HCEC 1CT (cell line): Measurements from ENCODE around the gene SUB1.
"Not testable (repeated sequence)": the region's sequence is repeated elsewhere in the genome, so short reads cannot be mapped to it uniquely, and the experiment has no call there.

Source experiments
- DNase-seq: peaks from one replicate; pipeline ENCODE4 v3.0.0-alpha.2; 2017

SUB1 gene

DNA sequence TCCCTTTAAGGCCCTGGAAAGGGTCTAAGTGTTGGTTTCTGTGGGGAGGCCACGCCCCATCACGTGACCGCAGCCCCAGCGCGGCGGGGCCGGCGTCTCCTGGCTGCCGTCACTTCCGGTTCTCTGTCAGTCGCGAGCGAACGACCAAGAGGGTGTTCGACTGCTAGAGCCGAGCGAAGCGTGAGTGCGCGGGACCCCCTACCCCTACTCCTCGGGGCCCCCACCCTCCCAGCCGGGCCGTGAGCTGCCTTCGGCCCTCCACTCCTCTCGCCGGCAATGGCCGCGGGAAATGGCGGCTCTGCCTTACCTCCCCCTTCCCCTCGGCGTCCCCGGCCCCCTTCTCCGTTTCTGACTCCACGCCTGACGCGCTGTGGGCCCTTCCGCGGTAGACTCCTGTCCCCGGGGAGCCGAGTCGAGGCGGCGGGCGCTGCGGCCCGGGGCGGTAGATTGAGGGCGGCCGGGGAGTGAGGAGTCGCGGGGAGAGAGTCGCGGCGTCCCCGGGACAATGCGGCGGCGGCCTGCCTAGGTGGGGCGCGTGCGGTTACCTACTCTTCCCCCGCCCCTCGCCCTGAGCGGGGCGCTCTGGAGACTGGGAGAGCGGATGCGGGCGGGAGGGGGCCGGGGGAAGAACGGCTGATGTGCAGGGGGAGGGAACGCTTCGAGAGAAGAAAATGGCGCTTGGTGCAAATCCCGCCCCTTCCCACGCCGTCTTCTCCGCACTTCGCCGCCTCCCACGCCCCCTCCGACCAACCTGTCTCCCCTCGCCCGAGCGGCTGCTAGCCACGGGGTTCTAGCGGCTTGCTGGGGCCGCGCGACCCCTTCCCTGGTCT is at the start of gene SUB1:
Gene SUB1 (plus strand): TSS at position 112 of the 830 bp plus-strand sequence. CDS start 2,956 bp downstream, outside the sequence.
- DNase-seq, result peak; percentile 85

DNA sequence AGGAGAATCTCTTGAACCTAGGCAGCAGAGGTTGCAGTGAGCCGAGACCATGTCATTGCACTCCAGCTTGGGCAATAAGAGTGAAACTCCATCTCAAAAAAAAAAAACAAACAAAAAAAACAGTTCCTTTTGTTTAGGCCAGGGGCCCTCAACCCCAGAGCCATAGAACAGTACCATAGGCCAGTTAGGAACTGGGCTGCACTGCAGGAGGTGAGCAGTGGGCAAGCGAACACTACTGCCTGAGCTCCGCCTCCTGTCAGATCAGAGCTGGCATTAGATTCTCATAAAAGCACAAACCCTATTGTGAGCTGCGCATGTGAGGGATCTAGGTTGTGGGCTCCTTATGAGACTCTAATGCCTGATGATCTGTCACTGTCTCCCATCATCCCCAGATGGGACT is 49.1 kb upstream of the SUB1 start:
- DNase-seq, result no peak

DNA sequence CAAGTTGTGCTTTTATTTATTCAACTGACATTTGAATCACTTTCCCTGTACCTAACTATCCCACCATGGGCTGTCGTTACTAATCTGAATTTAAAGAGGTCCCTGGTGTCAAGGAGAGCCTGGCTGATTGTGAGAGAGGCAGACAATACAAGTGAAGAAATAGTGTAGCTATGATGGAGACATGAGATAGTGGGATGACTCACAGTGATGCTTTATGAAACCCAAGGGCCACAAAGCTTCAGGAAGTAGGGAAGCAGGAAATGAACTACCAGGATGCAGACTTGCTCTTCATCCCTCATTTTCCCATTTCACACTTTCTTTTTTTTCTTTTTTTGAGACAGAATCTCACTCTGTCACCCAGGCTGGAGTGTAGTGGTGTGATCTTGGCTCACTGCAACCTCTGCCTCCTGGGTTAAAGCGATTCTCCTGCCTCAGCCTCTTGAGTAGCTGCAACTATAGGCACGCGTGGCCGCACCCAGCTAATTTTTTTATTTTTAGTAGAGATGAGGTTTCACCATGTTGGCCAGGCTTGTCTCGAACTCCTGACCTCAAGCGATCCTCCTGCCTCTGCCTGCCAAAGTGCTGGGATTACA is 47.8 kb upstream of the SUB1 start:
- DNase-seq, result peak; percentile 89

DNA sequence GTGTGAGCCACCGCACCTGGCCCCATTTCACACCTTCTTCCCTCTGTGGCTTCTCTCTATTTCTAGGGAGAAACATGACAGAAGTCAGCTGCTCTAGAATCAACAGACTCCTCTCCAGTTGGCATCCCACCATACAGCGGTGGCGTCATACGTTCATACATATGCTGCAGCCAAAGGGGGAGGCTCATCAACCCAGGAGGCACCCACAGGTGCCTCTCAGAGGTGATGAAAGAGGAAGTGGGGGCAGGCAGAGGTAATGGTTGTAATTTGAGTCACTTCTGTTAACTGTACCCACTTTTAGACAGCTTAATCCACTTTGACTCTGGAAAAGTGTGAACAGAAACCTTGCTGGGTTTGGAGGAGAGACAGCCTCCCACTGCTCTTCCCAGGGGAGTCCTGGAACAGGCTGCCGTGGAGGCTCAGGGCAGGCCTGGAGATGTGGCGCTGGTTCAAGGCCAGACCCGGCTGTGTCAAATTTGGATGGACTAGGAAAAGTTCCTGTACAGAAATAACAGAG is 47.3 kb upstream of the SUB1 start:
- no peak for DNase-seq

DNA sequence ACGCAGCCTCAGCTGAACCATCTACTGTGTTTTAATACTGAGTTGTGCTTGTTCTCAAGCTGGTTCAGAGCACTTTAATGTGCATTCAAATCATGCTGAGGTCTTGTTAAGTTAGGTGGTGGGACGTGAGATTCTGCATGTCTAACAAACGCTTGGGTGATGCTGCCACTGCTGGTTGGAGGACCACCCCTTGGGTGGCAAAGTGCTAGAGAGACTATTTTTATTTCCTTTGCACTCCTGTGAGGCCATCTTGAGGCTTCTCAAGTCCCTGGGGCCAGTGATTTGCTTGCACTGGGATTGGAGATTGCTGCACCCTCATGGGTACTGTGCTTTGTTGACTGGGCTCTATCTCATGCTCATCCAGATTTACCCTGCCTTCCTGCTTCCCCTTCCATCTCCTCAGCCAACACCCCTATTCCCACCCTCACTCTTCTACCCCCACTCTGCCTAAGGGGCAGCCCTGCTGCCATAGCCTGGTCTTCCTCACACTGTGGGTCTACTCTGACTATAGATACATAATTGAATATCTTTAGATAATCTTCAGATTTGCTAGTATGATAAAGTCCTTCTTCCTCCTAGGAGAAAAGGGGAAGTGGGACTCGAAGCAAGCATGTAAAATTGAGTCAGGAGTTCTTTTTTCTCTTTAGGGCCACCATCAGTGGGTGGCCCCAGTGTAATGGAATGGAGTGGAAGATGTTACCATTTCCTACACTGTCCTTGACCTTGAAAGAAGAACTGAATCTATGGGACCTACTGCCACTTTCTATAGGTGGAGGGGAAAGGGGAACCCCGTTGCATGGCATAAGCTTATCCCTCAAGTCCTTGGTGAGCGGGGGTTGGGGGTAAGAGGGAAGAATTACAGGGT is 45.1 kb upstream of the SUB1 start:
- DNase-seq, result no peak

DNA sequence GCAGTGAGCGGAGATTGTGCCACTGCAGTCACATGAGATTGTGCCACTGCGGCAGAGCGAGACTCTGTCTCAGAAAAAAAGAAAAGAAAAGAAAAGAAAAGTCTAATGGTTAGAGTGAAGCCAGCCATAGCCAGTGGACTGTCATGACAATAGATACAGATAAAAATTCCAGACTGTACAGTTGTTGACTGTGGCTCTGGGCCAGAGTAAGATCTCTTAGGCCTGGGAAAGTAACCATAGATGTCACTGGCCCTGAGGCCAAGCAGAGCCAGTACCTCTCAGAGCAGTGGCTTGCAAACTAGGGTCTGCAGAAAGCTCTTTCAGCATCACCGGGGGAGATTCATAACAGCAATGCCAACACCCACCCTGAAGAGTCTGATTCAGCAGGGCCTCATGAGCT is 44.1 kb upstream of the SUB1 start:
- DNase-seq, result no peak

DNA sequence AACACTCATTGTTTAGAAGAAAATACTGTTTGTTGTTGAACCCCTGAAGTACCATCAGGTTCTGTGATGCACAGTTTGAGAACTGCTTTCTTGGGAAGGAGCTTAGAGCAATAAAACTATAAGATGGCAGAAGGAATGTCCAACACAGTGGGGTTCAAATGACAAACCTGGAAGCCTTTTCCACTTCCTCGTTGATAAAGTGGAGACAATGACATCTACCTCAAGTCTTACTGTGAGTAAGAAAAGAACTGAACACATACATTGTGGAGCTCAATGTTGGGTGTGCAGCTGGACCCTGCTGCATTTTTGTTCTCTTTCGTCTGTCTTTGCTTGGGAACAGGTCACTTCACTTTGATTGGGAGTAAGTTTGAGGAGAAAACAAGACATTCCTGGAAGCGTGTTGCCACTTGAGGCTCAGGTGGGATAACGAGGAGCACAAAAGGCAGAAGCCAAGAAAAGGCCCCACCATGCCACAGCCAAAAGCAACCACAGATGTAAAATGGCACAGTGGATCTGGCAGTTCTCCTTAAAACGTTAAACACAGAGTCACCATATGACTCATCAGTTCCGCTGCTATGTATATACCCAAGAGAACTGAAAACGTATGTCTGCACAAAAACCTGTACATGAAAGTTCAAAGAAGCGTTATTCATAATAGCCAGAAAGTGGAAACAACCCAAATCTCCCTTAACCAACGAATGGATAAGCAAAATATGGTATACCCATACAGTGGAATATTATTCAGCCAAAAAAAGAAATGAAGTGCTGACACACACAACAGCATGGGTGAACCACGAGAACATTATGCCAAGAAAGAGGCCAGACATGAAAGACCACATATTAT is 42.9 kb upstream of the SUB1 start:
- peak; percentile 65 for DNase-seq

DNA sequence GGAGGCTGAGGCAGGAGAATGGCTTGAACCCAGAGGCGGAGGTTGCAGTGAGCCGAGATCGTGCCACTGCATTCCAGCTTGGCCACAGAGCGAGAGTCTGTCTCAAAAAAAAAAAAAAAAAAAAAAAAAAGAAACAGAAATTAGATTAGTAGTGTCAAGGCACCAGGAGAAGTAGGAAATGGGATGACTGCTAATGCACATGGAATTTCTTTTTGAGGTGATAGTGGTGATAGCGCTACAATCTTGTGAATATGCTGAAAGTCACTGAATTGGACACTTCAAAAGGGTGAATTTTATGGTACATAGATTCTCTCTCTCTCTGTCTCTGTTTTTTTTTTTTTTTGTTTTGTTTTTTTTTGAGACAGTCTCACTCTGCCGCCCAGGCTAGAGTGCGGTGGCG is 42.1 kb upstream of the SUB1 start:
- no peak for DNase-seq

DNA sequence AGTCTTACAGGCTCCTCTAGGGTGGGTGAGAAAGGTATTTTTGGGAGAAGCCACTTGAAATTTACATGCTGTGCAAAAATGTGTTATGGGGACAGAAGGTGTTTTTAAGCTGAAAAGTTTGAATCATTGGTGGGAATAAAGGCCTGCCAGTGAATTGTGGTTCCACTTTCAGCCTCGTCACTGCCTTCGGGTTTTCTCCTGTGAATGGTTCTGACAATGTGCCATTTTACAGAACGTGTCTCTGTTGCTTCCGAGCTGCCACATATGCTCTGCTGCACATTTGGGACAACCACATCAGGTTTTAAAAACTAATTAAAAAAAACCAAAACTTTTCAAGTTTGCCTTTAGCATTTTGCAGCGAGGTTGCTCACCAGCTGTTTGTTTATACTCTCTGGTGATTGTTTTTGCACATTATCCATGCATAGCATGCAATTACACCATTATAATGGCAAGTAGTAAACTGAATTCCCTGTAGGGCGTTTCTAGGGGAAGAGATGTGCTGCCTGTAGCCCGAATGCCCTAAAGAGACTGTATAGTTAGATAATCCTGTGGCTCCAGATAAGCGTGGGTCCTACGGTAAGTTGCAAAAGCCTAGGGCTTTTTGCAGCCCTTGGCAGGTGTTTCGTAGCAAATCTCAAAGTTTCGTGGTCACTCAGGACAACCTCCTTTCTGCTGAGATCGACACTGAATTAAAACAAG is 40.1 kb upstream of the SUB1 start:
- DNase-seq, result no peak

DNA sequence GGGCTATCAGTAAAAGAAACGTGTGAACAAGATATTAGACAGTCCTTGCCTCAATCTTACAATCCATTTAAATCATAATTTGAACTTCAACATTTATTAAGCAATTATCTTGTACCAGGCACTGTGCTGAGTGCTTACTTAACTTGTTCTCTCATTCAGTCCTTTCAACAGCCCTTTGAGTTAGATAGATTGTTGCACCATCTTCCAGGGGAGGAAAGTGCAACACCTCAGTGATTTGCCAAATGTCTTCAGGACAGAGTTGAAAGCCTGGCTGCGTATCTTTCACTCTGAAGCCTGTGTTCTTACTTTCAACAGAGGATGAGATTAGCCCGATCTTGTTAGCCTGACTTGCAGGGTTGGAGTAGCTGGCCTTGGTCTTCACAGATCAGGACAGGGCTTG is 34.2 kb upstream of the SUB1 start:
- DNase-seq, result no peak

DNA sequence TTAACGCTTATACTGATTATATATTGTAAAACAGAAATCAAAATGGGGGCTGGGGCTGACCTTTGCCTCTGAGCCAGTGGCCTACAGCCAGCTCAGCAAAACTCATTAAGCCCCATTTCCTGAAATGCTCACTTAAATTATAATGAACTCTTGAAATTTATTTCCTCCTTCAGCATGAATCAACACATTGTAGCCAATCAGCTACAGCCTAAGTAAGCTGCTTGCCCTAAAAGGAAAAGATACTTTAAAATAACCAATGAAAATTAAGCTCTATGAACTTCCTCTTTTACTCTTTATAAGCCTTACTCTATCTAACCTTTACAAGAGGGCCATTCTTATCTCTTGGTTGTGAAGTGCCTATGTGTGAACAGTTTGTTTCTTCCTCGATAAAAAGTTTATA is 33.5 kb upstream of the SUB1 start:
- DNase-seq, result no peak

DNA sequence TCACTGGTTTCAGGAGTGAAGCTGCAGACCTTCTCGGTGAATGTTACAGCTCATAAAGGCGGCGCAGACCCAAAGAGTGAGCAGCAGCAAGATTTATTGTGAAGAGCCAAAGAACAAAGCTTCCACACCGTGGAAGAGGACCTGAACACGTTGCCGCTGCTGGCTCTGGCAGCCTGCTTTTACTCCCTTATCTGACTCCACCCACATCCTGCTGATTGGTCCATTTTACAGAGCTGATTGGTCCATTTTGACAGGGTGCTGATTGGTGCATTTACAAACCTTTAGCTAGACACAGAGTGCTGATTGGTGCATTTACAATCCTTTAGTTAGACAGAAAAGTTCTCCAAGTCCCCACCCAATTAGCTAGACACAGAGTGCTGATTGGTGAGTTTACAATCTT is 32.9 kb upstream of the SUB1 start:
- DNase-seq, result not testable (repeated sequence)

DNA sequence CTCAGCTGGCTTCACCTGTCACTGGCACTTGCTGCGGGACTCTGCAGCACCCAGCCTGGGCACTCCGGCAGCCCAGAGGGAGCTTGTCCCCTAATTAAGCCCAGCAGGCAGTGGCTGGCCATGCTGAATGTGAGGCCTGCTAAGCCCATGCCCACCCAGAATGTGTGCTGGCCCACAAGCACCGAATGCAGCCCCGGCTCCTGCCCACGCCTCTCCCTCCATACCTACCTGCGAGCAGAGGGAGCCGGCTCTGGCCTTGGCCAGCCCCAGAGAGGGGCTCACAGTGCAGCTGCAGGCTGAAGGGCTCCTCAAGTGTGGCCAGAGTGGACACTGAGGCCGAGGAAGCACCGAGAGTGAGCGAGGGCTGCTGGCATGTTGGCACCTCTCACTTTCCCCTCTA is 32.4 kb upstream of the SUB1 start:
- DNase-seq, result no peak

DNA sequence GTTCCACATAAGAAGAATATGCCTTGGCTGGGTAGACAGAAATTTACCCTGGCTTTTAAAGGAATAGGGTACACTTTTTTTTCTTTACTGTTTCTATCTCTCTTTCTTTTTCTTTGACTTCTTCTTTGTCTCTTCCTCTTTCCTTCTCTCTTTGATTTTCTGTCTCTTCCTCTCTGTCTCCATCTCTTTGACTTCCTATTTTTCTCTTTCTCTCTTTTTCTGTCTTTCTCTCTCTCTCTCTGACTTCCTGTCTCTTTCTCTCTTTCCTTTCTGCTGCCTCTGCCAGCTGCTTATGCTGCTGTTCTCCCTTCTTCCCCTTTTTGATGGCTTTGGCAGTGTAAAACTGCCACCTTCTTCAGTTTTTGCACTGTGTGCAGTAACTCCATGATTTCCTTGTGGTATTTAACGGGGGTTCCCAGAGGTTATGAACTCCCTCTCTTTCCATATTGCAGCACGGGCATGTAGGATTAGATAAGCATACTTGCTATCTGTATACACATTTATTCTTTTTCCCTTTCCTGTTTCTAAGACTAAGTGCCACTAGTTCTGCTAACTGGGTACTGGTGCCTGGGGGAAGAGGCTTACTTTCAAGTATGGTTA is 31.1 kb upstream of the SUB1 start:
- DNase-seq, result not testable (repeated sequence)

DNA sequence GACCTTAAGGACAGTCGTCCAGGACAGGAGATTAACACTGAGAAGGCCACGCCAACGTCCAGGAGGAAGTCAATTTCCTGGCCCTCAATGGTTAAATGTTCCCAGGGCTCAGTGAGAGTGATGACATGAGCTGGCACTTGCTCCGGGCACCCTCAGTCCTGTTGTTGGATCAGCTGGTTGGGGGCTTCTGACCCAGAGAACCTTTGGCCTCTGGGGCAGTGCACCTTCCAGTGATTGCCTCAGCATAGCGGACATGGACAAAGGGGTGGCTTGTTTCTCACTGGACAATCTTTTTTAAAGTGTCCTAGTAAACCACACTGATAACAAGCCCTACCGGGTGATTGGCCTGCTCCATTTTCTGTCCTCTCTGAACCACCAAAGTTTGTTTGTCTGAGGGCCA is 28.8 kb upstream of the SUB1 start:
- not testable (repeated sequence) for DNase-seq

DNA sequence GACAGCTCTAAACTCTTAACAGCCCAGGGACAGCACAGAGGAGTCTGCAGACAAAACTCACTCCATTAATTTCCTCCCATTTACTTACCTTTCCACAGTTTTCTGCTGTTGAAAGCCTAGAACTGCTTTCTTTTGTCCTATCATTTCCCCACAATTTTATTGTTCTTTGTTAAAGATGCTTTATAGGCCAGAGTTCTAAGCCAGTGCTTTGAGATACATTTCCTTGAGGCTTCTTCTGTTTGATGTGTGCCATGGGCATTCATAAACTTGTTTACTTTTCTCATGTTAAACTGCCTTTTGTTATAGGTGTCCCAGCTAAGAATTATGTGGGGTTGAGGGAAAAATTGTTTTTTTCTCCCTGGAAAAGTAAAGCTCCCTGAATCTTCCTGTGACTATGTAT is 25.9 kb upstream of the SUB1 start:
- DNase-seq, result no peak

DNA sequence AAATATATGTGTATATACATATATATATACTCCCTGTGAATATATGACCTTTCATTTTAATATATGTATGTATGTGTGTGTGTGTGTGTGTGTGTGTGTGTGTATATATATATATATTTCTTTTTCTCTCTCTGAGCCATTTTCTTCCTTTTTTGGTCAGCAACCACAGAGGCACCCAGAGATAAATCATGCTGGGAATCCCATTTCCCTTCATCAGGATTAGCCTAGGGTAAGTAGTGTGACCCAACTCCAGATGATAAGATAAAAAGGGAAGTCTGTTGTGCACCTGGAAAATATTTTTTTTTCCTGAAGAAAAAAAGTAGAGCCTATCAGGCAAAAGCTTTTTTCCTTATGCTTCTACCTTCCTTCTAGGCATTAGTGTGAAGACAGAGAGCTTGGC is 25.4 kb upstream of the SUB1 start:
- DNase-seq, result no peak

DNA sequence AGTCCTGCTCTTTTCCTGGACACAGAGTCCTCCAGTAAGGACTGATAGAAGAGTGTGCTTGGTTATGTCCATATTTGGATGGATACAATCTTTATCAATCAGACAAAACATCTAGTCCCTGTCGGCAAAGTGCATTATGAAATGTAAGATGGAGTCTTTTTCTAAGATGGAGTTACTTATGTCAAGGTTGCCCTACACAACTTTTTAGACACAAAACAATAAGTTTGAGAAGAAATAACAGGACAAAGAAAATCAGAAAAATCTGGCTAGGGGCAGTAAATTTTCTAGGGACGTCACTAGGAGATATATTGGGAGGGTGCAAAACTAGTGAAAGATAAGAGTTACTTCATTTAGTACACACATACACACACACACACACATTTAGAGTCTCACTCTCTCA is 23.3 kb upstream of the SUB1 start:
- DNase-seq, result no peak

DNA sequence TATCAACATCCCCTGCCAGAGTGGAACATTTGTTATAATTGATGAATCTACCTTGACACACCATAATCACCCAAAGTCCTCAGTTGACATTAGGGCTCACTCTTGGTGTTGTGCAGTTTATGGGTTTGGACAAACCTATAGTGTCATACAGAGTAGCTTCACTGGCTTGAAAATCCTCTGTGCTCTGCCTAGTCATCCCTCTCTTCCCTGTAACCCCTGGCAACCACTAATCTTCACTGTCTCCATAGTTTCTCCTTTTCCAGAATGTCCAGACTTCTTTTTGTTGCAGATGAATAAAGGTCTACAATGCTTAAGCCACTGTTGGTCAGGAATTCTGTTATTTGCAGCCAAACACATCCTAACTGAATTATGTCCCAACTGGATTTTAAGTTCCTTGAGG is 22.5 kb upstream of the SUB1 start:
- DNase-seq, result no peak

DNA sequence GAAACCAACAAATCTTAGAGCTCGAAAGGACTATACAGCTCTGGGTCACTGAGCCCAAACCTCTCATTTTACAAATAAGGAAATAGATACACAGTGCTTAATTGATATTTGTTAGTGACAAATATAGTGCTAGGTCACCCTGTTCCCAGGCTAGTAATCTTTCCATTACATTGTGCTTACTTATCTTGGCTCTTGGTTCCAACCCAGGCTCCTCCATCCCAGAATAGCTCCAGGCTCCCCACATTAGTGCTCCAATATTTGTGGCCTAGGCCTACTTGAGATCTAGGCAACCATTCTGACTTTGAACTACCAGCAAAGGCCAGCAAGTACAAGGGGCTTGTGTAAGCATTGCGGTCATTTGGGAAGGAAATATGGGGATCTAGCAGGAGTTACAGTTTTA is 21.7 kb upstream of the SUB1 start:
- no peak for DNase-seq

DNA sequence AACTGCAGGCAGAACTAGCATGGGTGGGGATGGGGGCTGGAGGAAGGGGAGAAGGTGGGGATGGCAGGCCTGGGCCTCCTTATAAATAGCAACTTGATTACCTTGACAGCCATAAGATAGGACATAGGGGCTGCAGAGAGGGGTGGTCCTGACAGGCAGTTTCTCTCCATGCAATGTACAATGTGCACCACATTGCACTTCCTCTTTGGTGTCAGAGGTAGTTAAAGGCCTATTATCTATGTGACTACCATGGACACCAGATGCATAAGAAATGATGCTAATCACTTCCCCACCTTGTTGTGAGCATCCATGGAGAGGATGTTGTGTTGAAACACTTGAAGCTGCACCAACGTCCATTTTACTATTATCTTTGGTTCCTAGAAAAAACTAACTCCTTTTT is 20.2 kb upstream of the SUB1 start:
- no peak for DNase-seq
